CD4-positive, alpha-beta T cell (primary cell): ENCODE data around the gene CDYL2. TPM values are rescaled to one million over a fixed set of nuclear protein-coding genes. Genes with fewer than 3 reads are reported as not detected.

Experiments used
- ATAC-seq: fragments of 200-7000 bp; cut with Tn5 transposase; one replicate; pipeline ENCODE4 v1.10.0; 2022; ENCODE audit warnings: mild to moderate bottlenecking; ENCODE audit not compliant: poor library complexity
- CTCF ChIA-PET: fragments of 350-600 bp; sonication (Branson Sonifier 250); formaldehyde crosslinking; loops from one replicate; lab custom pipeline; 2021; ENCODE audit warnings: antibody characterized with exemption, inconsistent platforms; lab: Charles Lee
- POLR2A ChIA-PET: fragments of 350-600 bp; sonication (Branson Sonifier 250); formaldehyde crosslinking; loops from one replicate; lab custom pipeline; 2021; ENCODE audit warnings: antibody characterized with exemption, inconsistent platforms; lab: Charles Lee
- DNase-seq, 14 experiments: peaks; one replicate each; pipeline ENCODE4 v3.0.0-alpha.2; 2013 to 2020; ENCODE audit warnings: mixed read lengths in 2 of 14
- H3K27ac ChIP-seq, 2 donors: one replicate each; pipeline versions ENCODE4 v1.5.1 to v1.7.0; 2013; ENCODE audit warnings: low read length in 2 of 2, low read depth in 1 of 2, mild to moderate bottlenecking in 1 of 2
- H3K27me3 ChIP-seq, 2 experiments: 1 replicate in 1 of 2; 2 replicates in 1 of 2; pipeline versions ENCODE4 v1.6.1 to v1.7.0; 2013; ENCODE audit warnings: low read length in 2 of 2, control low read depth in 1 of 2, mild to moderate bottlenecking in 1 of 2, moderate library complexity in 1 of 2; ENCODE audit not compliant: insufficient read depth in 2 of 2, control insufficient read depth in 1 of 2
- H3K36me3 ChIP-seq: one replicate; pipeline ENCODE4 v1.6.1; 2013; ENCODE audit warnings: low read length, control low read depth; ENCODE audit not compliant: insufficient read depth
- H3K4me1 ChIP-seq: one replicate; pipeline ENCODE4 v1.6.1; 2013; ENCODE audit warnings: low read length, control low read depth; ENCODE audit not compliant: insufficient read depth
- H3K4me3 ChIP-seq: one replicate; pipeline ENCODE4 v1.5.1; 2013; ENCODE audit warnings: mild to moderate bottlenecking, low read length, moderate library complexity
- H3K9me3 ChIP-seq, 2 experiments: 1 replicate in 1 of 2; 2 replicates in 1 of 2; pipeline versions ENCODE4 v1.6.1 to v1.7.0; 2013; ENCODE audit warnings: low read length in 2 of 2, mild to moderate bottlenecking in 2 of 2, control low read depth in 1 of 2, moderate library complexity in 1 of 2; ENCODE audit not compliant: control insufficient read depth in 1 of 2, insufficient read depth in 1 of 2
- H3K27ac Mint-ChIP-seq: one replicate; pipeline ENCODE4 v1.8.0; 2020; ENCODE audit warnings: mixed read lengths
- H3K27me3 Mint-ChIP-seq: one replicate; pipeline ENCODE4 v1.8.0; 2021; ENCODE audit warnings: mixed read lengths
- H3K36me3 Mint-ChIP-seq: one replicate; pipeline ENCODE4 v1.8.0; 2021; ENCODE audit warnings: low read depth, mixed read lengths
- H3K4me1 Mint-ChIP-seq: one replicate; pipeline ENCODE4 v1.8.0; 2021; ENCODE audit warnings: low read depth, mixed read lengths
- H3K4me3 Mint-ChIP-seq: one replicate; pipeline ENCODE4 v1.8.0; 2020; ENCODE audit warnings: mild to moderate bottlenecking, mixed read lengths
- H3K9me3 Mint-ChIP-seq: one replicate; pipeline ENCODE4 v1.8.0; 2020; ENCODE audit warnings: mixed read lengths
- intact Hi-C, 2 experiments: fragments of 100-400 bp; cut with DNase I in 1 of 2; cut with micrococcal nuclease in 1 of 2; formaldehyde crosslinking; loops; one replicate each; pipeline versions ENCODE4 v1.15.1 to v1.9.0; 2023 to 2025; cut with DNase I, micrococcal nuclease
- total RNA-seq, 174 experiments: library from RNA in 2 of 174; stranded (reverse) in 2 of 174; gene quantifications; one replicate each; pipeline ENCODE4 v1.2.3 and lab custom pipeline; 2021 to 2026
- TF ChIP-seq, protein P1 (sequence below): fragments of 200-600 bp; IDR thresholded peaks from one replicate; pipeline ENCODE4 v1.8.0; 2022; ENCODE audit warnings: antibody characterized with exemption, mild to moderate bottlenecking

The CDYL2 gene
- total RNA-seq, 2 experiments from 2014 or later, result 14.3 to 15.8 TPM

DNA sequence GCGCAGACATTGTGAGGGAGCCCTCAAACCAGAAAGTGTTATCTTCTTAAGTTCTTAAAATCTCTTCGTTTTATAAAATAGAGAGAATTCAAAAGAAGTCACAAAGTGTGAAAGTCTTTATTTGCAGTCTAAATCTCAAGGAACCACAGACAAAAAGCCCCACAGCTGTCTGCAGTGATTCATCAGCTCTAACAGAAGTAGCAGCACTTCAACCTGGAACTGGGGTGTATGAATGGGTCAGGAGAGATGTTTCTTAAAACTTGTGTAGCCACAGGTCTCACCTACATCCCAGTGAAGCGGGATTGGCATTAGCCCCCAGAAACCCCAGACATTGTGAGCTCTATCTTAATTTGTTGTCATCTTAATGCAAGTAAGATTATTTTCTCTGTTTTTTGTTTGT, 61.1 kb downstream of the CDYL2 start:
- TF ChIP-seq, protein P1, sequence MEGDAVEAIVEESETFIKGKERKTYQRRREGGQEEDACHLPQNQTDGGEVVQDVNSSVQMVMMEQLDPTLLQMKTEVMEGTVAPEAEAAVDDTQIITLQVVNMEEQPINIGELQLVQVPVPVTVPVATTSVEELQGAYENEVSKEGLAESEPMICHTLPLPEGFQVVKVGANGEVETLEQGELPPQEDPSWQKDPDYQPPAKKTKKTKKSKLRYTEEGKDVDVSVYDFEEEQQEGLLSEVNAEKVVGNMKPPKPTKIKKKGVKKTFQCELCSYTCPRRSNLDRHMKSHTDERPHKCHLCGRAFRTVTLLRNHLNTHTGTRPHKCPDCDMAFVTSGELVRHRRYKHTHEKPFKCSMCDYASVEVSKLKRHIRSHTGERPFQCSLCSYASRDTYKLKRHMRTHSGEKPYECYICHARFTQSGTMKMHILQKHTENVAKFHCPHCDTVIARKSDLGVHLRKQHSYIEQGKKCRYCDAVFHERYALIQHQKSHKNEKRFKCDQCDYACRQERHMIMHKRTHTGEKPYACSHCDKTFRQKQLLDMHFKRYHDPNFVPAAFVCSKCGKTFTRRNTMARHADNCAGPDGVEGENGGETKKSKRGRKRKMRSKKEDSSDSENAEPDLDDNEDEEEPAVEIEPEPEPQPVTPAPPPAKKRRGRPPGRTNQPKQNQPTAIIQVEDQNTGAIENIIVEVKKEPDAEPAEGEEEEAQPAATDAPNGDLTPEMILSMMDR, result no peak
- ChIA-PET CTCF (no interaction called here), POLR2A (no interaction called here)
- DNase-seq (no peak), ATAC-seq (no peak)
- peaks cover 29% of the 10 kb centered on the region for H3K36me3 Mint-ChIP-seq
- Histone ChIP-seq H3K4me1 (peaks cover 12% of the 10 kb centered on the region), H3K27me3 (no peaks in the 10 kb centered on the region), H3K27ac (no peak overlapping the region), H3K9me3 (peaks cover 4 to 7% of the 10 kb centered on the region in 2 experiments), H3K4me3 (no peak overlapping the region), H3K36me3 (peaks cover 4% of the 10 kb centered on the region)
- peaks cover 19% of the 10 kb centered on the region for H3K9me3 Mint-ChIP-seq
- intact Hi-C loops, result no loop called here
- H3K4me1 Mint-ChIP-seq, result no peaks in the 10 kb centered on the region
- H3K4me3 Mint-ChIP-seq, result no peak overlapping the region
- no peak overlapping the region for H3K27ac Mint-ChIP-seq
- H3K27me3 Mint-ChIP-seq, result no peaks in the 10 kb centered on the region

DNA sequence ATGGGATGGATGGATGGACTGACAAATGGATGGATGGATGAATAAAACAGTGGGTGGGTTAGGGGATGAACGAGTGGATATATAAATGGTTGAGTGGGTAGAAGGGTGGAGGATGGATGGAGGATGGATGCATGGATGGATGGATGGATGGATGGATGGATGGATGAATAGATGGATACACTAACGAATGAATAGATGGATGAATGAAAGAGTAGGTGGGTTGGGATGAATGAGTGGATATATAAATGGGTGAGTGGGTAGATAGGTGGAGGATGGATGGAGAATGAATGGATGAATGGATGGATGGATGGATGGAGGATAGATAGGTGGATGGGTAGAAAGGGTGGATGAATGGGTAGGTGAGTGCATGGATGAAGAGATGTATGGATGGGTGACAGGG, 62.1 kb downstream of the CDYL2 start:
- TF ChIP-seq, protein P1, result no peak
- ChIA-PET POLR2A (no interaction called here), CTCF (no interaction called here)
- Histone ChIP-seq H3K4me1 (peaks cover 8% of the 10 kb centered on the region), H3K36me3 (peaks cover 4% of the 10 kb centered on the region), H3K27ac (no peak overlapping the region), H3K9me3 (peaks cover 4 to 7% of the 10 kb centered on the region in 2 experiments), H3K4me3 (no peak overlapping the region), H3K27me3 (no peaks in the 10 kb centered on the region)
- intact Hi-C loops, result no loop called here
- H3K36me3 Mint-ChIP-seq, result peaks cover 29% of the 10 kb centered on the region
- H3K4me1 Mint-ChIP-seq, result no peaks in the 10 kb centered on the region
- H3K4me3 Mint-ChIP-seq, result no peak overlapping the region
- no peak overlapping the region for H3K27ac Mint-ChIP-seq
- no peak for DNase-seq
- no peak for ATAC-seq
- H3K27me3 Mint-ChIP-seq, result no peaks in the 10 kb centered on the region
- peaks cover 19% of the 10 kb centered on the region for H3K9me3 Mint-ChIP-seq

DNA sequence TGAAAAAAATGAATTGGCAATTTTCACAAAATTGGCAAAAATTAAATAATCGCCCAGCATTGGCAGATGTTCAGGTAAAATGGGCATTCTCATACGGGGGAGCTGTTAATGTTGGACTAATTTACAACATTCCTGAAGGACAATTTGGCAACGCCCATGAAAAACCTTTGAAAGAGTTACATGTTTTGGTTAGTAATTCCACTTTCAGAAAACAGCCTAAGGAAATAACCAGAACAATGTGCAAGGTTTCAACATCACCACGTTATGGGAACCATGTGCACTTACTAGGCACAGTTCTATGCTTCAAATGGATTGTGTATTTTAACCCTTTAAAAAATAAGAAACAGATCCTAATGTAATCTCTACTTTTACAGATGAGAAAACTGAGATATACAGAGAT, 62.7 kb downstream of the CDYL2 start:
- DNase-seq (no peak), ATAC-seq (no peak)
- Mint-ChIP-seq H3K4me3 (no peak overlapping the region), H3K9me3 (peaks cover 19% of the 10 kb centered on the region), H3K4me1 (no peaks in the 10 kb centered on the region), H3K27ac (no peak overlapping the region), H3K27me3 (no peaks in the 10 kb centered on the region), H3K36me3 (peaks cover 29% of the 10 kb centered on the region)
- TF ChIP-seq, protein P1, result no peak
- peaks cover 4% of the 10 kb centered on the region for H3K36me3 ChIP-seq
- H3K4me3 ChIP-seq, result no peak overlapping the region
- intact Hi-C loops, result no loop called here
- no peaks in the 10 kb centered on the region for H3K27me3 ChIP-seq
- no peak overlapping the region for H3K27ac ChIP-seq
- CTCF ChIA-PET, result no interaction called here
- POLR2A ChIA-PET, result no interaction called here
- H3K4me1 ChIP-seq, result peaks cover 8% of the 10 kb centered on the region
- H3K9me3 ChIP-seq, result peaks cover 4 to 7% of the 10 kb centered on the region in 2 experiments
